Astrocyte of the spinal cord (primary cell): ENCODE results near the gene GJC2.
A peak's percentile ranks its signal among the peaks of the same experiment; 100 is the strongest.

Source experiments
- DNase-seq: peaks from one replicate; pipeline ENCODE4 v3.0.0; 2011; ENCODE audit warnings: low read depth, low spot score
- H3K4me3 ChIP-seq: 2 replicates; pipeline ENCODE4 v1.5.1; 2011; ENCODE audit warnings: low read depth, mild to moderate bottlenecking, low read length, moderate library complexity
- CTCF ChIP-seq: IDR thresholded peaks from 2 replicates; pipeline ENCODE4 v1.5.1; 2012; ENCODE audit warnings: low read depth, mild to moderate bottlenecking, low read length, inconsistent platforms
- in situ Hi-C: cut with HindIII; loops from 2 replicates; pipeline ENCODE4 v1.10.0; 2017; ENCODE audit warnings: low sequenced_read_pairs

The GJC2 gene

GRCh38 chr1:228148196-228148861 lies 1.4 kb upstream of the GJC2 start:
- in situ Hi-C loops, result no loop called here
- no peak overlapping the region for H3K4me3 ChIP-seq
- no peak for DNase-seq
- no peak for TF ChIP-seq CTCF

GRCh38 chr1:228148935-228149405 lies 760 bp upstream of the GJC2 start:
- in situ Hi-C loops, result no loop called here
- no peak for TF ChIP-seq CTCF
- no peak for DNase-seq
- no peak overlapping the region for H3K4me3 ChIP-seq

- in situ Hi-C loops, result no loop called here
- DNase-seq, result no peak
- H3K4me3 ChIP-seq, result no peak overlapping the region
- no peak for TF ChIP-seq CTCF
Observed at GRCh38 chr1:228150120-228150460, 360 bp downstream of the GJC2 start.

- H3K4me3 ChIP-seq, result no peak overlapping the region
- DNase-seq, result peak; percentile 41
- no peak for TF ChIP-seq CTCF
- in situ Hi-C loops, result no loop called here
Observed at GRCh38 chr1:228150461-228151179, 890 bp downstream of the GJC2 start.

- in situ Hi-C loops, result no loop called here
- no peak for DNase-seq
- no peak for TF ChIP-seq CTCF
- no peak overlapping the region for H3K4me3 ChIP-seq
Observed at GRCh38 chr1:228151180-228151925, 1.6 kb downstream of the GJC2 start.

GRCh38 chr1:228152097-228152917 lies 2.6 kb downstream of the GJC2 start:
- in situ Hi-C loops, result no loop called here

More at GRCh38 chr1:228152097-228152917, 2.6 kb downstream of the GJC2 start:
- no peak for DNase-seq
- no peak overlapping the region for H3K4me3 ChIP-seq
- TF ChIP-seq CTCF, result no peak
